OCI-LY7 (cell line): ENCODE measurements around the gene GRIA1. TPM values are rescaled to one million over a fixed set of nuclear protein-coding genes. Genes with fewer than 3 reads are reported as not detected.

Experiments
- BruUV-seq: library from RNA; stranded (reverse); fragments of 400-500 nt; replicated peaks from 2 replicates; lab custom pipeline; 2021; lab: Mats Ljungman, UMichigan
- CTCF ChIA-PET: fragments of 300-600 bp; sonication (Branson Sonifier 250); formaldehyde crosslinking; loops from one replicate; lab custom pipeline; 2022; ENCODE audit warnings: antibody characterized with exemption; ENCODE audit not compliant: unreplicated experiment; lab: Charles Lee
- POLR2A ChIA-PET: fragments of 300-600 bp; sonication (Branson Sonifier 250); formaldehyde crosslinking; loops from one replicate; lab custom pipeline; 2022; ENCODE audit warnings: antibody characterized with exemption; lab: Charles Lee
- DNase-seq: peaks from one replicate; pipeline ENCODE4 v3.0.0-alpha.2; 2015; ENCODE audit warnings: low spot score
- H2AFZ ChIP-seq: fragments of 200-600 bp; sonication (generic), shearing (Covaris generic); 2 replicates; pipeline ENCODE4 v1.6.1; 2014; ENCODE audit warnings: mild to moderate bottlenecking, antibody characterized with exemption, low read length, moderate library complexity
- H3K27ac ChIP-seq: fragments of 200-600 bp; sonication (generic); 2 replicates; pipeline ENCODE4 v1.5.1; 2014; ENCODE audit warnings: mixed run types, low read depth, mild to moderate bottlenecking, moderate library complexity, low read length, inconsistent platforms; ENCODE audit not compliant: poor library complexity, severe bottlenecking
- H3K36me3 ChIP-seq: fragments of 200-600 bp; sonication (generic); 2 replicates; pipeline ENCODE4 v1.6.1; 2014; ENCODE audit warnings: mild to moderate bottlenecking, antibody characterized with exemption, low read length, moderate library complexity, mixed read lengths; ENCODE audit not compliant: insufficient read depth
- H3K4me1 ChIP-seq: fragments of 200-600 bp; sonication (generic); 2 replicates; pipeline ENCODE4 v1.5.1; 2014; ENCODE audit warnings: mild to moderate bottlenecking, low read length; ENCODE audit not compliant: insufficient read depth, poor library complexity, severe bottlenecking
- H3K4me2 ChIP-seq: fragments of 200-600 bp; sonication (generic); 2 replicates; pipeline ENCODE4 v1.6.1; 2014; ENCODE audit warnings: mild to moderate bottlenecking, low read length
- H3K4me3 ChIP-seq: fragments of 200-600 bp; sonication (generic); 2 replicates; pipeline ENCODE4 v1.5.1; 2014; ENCODE audit warnings: mild to moderate bottlenecking, low read depth, low read length; ENCODE audit not compliant: poor library complexity, severe bottlenecking
- H3K79me2 ChIP-seq: fragments of 200-600 bp; sonication (generic); 2 replicates; pipeline ENCODE4 v1.6.1; 2016; ENCODE audit warnings: low read depth, mild to moderate bottlenecking, low read length, moderate library complexity, mixed read lengths; ENCODE audit not compliant: insufficient read depth
- H3K9me2 ChIP-seq: fragments of 200-600 bp; sonication (generic); 2 replicates; pipeline ENCODE4 v1.6.1; 2016; ENCODE audit warnings: mild to moderate bottlenecking, low read length, mixed read lengths; ENCODE audit not compliant: insufficient read depth
- H3K9me3 ChIP-seq: fragments of 200-600 bp; sonication (generic); 2 replicates; pipeline ENCODE4 v1.6.1; 2014; ENCODE audit warnings: mild to moderate bottlenecking, mixed run types, low read length, mixed read lengths
- H4K20me1 ChIP-seq: fragments of 200-600 bp; sonication (generic); 2 replicates; pipeline ENCODE4 v1.6.1; 2014; ENCODE audit warnings: mild to moderate bottlenecking, antibody characterized with exemption, low read length, moderate library complexity, mixed read lengths; ENCODE audit not compliant: insufficient read depth
- EZH2phosphoT487 ChIP-seq: fragments of 200-600 bp; sonication (generic); IDR thresholded peaks from 2 replicates; pipeline ENCODE4 v1.6.1; 2018; ENCODE audit warnings: low read depth, borderline replicate concordance, mild to moderate bottlenecking, mixed run types, antibody characterized with exemption, low read length, moderate library complexity, mixed read lengths
- intact Hi-C: fragments of 100-400 bp; cut with micrococcal nuclease; formaldehyde crosslinking; loops from one replicate; pipeline ENCODE4 v1.10.0; 2022; ENCODE audit not compliant: unreplicated experiment
- total RNA-seq, 2 experiments: library from RNA; depleted of rRNA in 1 of 2; stranded (reverse); fragments of >200 nt in 1 of 2; shearing (Covaris generic) in 1 of 2; gene quantifications; 2 replicates each; pipeline ENCODE4 v1.2.3, GENCODE V29; 2014 to 2022
- TF ChIP-seq, protein P1 (sequence below): fragments of 200-600 bp; sonication (generic); conservative IDR thresholded peaks from 2 replicates; pipeline ENCODE4 v1.5.1; 2014; ENCODE audit warnings: mild to moderate bottlenecking, antibody characterized with exemption, low read length, moderate library complexity, mixed read lengths

GRIA1 gene
- total RNA-seq, 2 experiments from 2014 or later = not detected

DNA sequence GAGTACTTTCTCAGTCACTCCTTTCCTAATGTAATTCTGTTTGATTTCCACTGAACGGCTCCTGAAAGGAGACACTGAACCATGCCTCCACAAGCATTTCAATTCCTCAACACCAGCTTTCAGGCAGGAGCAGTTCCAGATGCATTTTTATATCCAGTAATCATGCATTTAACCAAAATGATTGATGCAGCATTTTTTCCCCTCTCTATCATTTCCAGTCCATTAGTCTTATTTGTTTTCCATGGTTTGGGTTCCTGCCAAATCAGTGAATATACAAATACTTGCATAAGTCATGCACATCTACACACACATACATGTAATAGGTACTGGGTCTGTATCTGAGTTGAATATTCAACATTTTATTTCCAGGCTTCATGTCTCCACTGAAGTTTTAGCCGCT lies 122.7 kb downstream of the GRIA1 start:
- no peak overlapping the region for H3K27ac ChIP-seq
- CTCF ChIA-PET = no interaction called here
- no peak overlapping the region for H3K4me2 ChIP-seq
- H3K4me1 ChIP-seq = peaks cover 27% of the 10 kb centered on the region
- H3K4me3 ChIP-seq = no peak overlapping the region
- POLR2A ChIA-PET = interaction anchor here (0.7 to 3.4 kb wide), 2 partner anchors 10 to 23 kb away, joined by 3 to 28 read pairs; no protein-coding TSS in a partner anchor
- no peaks in the 10 kb centered on the region for H3K9me2 ChIP-seq
- no peaks in the 10 kb centered on the region for H4K20me1 ChIP-seq
- no peak overlapping the region for H2AFZ ChIP-seq
- no peak for DNase-seq
- no TSS peak for BruUV-seq
- H3K9me3 ChIP-seq = no peaks in the 10 kb centered on the region
- no peaks in the 10 kb centered on the region for H3K79me2 ChIP-seq
- intact Hi-C loops = no loop called here
- TF ChIP-seq, protein P1, sequence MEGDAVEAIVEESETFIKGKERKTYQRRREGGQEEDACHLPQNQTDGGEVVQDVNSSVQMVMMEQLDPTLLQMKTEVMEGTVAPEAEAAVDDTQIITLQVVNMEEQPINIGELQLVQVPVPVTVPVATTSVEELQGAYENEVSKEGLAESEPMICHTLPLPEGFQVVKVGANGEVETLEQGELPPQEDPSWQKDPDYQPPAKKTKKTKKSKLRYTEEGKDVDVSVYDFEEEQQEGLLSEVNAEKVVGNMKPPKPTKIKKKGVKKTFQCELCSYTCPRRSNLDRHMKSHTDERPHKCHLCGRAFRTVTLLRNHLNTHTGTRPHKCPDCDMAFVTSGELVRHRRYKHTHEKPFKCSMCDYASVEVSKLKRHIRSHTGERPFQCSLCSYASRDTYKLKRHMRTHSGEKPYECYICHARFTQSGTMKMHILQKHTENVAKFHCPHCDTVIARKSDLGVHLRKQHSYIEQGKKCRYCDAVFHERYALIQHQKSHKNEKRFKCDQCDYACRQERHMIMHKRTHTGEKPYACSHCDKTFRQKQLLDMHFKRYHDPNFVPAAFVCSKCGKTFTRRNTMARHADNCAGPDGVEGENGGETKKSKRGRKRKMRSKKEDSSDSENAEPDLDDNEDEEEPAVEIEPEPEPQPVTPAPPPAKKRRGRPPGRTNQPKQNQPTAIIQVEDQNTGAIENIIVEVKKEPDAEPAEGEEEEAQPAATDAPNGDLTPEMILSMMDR = no peak
- no peak for TF ChIP-seq EZH2phosphoT487
- no peaks in the 10 kb centered on the region for H3K36me3 ChIP-seq

DNA sequence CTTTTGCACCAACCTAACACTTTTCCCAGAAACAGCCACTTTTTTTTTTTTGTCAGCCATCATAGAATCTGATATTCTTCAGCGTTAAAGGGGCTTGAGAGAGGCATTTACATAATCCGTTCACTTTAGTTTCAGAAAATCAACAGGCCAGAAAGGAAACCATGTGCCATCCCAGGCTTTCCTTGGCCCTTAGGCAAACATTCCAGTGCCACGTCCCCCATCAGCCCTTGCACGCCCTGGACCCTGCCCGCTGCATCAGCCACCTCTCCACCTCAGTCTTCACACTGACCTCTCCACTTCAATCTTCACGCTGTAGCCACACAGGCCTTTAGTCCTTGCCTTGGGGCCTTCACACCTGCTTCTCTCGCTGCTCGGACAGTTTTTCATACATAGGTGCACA lies 123.2 kb downstream of the GRIA1 start:
- H3K79me2 ChIP-seq = no peaks in the 10 kb centered on the region
- TF ChIP-seq, protein P1 = no peak
- no peak for TF ChIP-seq EZH2phosphoT487
- no peak overlapping the region for H3K4me2 ChIP-seq
- H3K36me3 ChIP-seq = no peaks in the 10 kb centered on the region
- no peaks in the 10 kb centered on the region for H3K9me2 ChIP-seq
- H3K4me3 ChIP-seq = no peak overlapping the region
- intact Hi-C loops = no loop called here
- no peak overlapping the region for H2AFZ ChIP-seq
- POLR2A ChIA-PET = interaction anchor here (3.4 kb wide), 1 partner anchor 10 kb away, joined by 28 read pairs; no protein-coding TSS in a partner anchor
- no peaks in the 10 kb centered on the region for H4K20me1 ChIP-seq
- no peak for DNase-seq
- no peaks in the 10 kb centered on the region for H3K9me3 ChIP-seq
- H3K27ac ChIP-seq = no peak overlapping the region
- peaks cover 22% of the 10 kb centered on the region for H3K4me1 ChIP-seq
- CTCF ChIA-PET = no interaction called here
- no TSS peak for BruUV-seq

DNA sequence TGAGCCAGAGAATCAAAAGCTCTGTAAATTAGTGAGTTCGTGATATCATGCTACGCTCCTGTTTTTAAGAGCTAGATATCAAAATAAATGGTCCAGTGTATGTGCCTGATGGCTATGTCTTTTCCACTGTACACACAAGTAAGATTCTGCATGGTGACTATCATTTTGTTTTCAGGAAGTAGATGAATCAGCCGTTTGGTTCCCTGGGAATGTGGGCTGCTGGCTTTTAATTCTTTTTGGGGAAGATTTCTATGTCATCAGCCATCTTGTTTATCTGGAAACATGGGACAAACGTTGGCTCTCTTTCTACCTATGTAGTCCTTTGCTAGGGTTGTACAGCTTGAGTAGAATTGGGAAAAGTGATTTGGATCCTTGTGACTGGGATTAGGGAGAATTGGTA lies 126.7 kb downstream of the GRIA1 start:
- TF ChIP-seq, protein P1 = no peak
- no peak for TF ChIP-seq EZH2phosphoT487
- Histone ChIP-seq H2AFZ (no peak overlapping the region), H4K20me1 (no peaks in the 10 kb centered on the region), H3K4me1 (peaks cover 5% of the 10 kb centered on the region), H3K79me2 (no peaks in the 10 kb centered on the region), H3K4me3 (no peak overlapping the region), H3K9me2 (no peaks in the 10 kb centered on the region), H3K9me3 (no peaks in the 10 kb centered on the region), H3K4me2 (no peak overlapping the region), H3K27ac (no peak overlapping the region), H3K36me3 (no peaks in the 10 kb centered on the region)
- intact Hi-C loops = no loop called here
- no peak for DNase-seq
- POLR2A ChIA-PET = interaction anchor here (1.0 kb wide), 1 partner anchor 9 kb away, joined by 4 read pairs; no protein-coding TSS in a partner anchor
- no TSS peak for BruUV-seq
- CTCF ChIA-PET = no interaction called here
